ENCODE results near the gene PFDN4.
"Not testable (repeated sequence)": the region's sequence is repeated elsewhere in the genome, so short reads cannot be mapped to it uniquely, and the experiment has no call there.

PFDN4 gene

DNA sequence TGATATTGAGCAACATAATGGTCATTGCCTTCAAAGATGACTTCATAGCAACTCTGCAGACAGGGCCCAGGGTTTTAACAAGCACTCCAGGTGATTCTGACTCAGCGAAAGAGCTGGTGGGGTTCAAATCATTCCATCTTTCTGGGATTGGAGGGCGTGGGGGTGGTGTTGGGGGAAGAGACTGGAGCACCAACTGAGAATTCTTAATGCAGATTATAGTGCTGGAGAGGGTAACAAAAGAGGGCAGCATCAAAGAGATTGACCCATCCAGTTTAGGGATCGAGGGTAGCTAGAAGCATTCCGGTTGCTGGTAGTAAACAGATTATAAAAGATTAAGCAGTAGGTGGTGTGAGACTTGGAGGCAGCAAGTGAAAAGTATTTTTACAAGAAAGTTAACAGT is 15.9 kb downstream of the PFDN4 start:
- DNase-seq (ENCODE audit: low read depth in 2 of 2): no peak

DNA sequence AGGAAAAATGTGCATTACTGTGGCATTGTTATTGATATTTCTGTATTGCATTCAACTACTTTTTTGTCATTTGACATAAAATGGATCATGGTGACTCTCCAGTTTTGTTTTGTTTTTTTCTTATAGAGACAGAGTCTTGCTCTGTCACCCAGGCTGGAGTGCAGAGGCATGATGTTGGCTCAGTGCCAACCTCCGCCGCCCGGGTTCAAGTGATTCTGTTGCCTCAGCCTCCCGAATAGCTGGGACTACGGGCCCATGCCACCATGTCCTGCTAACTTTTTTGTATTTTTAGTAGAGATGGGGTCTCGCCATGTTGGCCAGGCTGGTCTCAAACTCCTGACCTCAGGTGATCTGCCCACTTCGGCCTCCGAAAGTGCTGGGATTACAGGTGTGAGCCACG is 16.8 kb downstream of the PFDN4 start:
- DNase-seq (ENCODE audit: low read depth in 2 of 2): not testable (repeated sequence)

DNA sequence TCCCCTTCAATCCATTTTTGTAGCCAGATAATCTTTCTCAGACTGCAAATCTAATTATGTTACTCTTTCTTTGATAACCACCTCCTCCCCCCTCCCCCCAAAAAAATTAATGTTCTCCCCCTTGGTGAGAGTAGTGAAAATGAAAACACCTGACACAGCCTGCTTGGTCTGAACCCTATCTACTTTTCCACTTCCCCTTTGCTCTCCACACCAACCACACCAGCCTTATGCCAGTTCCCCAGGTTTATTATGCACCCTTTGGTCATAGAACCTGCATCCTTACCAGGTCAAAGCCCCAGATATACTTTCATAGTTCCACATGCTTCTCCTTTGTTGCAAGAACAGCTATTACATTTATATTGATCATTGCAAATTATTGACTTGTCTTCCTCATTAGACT is 19.4 kb downstream of the PFDN4 start:
- DNase-seq (ENCODE audit: low read depth in 2 of 2): no peak

DNA sequence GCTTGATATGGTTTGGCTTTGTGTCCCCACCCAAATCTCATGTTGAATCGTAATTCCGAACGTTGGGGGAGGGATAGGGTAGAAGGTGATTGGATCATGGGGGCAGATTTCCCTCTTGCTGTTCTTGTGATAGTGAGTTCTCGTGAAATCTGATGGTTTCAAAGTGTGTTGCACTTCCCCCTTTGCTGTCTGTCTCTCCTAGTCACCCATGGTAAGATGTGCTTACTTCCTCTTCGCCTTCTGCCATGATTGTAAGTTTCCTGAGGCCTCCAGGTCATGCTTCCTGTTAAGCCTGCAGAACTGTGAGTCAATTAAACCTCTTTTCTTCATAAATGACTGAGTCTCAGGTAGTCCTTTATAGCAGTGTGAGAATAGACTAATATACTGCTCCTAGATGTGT is 19.9 kb downstream of the PFDN4 start:
- DNase-seq (ENCODE audit: low read depth in 2 of 2): no peak

DNA sequence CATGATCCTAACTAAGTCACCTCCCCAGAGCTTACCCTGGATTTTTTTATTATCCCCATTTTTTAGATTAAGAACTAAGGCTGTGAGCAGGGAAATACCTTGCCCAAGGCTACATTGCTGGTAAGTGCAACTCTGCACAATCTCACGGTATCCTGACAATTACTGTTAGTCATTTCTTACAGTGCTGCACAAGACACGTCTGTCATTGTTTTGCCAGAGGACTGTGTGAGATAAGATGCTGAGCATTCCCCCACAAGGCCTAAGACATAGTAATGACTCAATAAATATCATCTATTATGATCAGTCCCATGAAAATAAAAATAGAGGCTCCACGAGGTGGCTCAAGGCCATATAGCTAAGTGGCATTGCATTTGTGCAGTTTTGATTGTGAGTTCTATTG is 21.0 kb downstream of the PFDN4 start:
- no peak for DNase-seq (ENCODE audit: low read depth in 2 of 2)

DNA sequence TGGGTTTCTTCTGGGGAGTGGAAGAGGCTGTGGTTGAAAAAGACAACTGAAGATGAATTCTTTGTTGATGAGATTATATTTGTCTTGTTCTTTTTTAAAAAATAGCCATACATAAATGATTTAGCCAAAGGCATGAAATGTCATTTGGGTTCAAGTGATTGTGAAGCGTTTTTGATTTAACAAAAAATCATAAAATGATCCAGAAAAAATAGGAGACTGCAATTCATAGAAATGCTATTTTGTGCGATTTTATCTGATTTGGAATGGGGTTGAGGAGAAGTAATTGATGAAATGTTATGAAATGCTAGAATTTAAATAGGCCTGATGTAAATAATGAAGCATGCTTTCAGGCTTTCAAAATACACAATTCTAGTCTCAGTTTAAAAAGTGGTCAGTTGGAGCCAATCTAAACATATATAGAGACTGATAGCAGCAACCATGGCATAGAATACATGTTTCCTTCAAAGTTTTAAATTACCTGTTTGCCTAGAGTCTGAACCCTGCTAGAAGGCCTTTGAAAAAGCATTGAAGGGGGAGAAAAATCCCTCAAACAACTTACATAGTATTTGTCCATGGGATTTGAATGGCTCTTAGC is 21.8 kb downstream of the PFDN4 start:
- no peak for DNase-seq (ENCODE audit: low read depth in 2 of 2)

GRCh38 chr20:54231036-54231435 is 23.1 kb downstream of the PFDN4 start:
- no peak for DNase-seq (ENCODE audit: low read depth in 2 of 2)

- no peak for DNase-seq (ENCODE audit: low read depth in 2 of 2)
These were observed 27.1 kb downstream of the PFDN4 start for GRCh38 chr20:54234991-54235390.

- no peak for DNase-seq (ENCODE audit: low read depth in 2 of 2)
These were observed 29.4 kb downstream of the PFDN4 start for GRCh38 chr20:54237116-54237943.

- no peak for DNase-seq (ENCODE audit: low read depth in 2 of 2)
These were observed 36.2 kb downstream of the PFDN4 start for GRCh38 chr20:54244113-54244512.

DNA sequence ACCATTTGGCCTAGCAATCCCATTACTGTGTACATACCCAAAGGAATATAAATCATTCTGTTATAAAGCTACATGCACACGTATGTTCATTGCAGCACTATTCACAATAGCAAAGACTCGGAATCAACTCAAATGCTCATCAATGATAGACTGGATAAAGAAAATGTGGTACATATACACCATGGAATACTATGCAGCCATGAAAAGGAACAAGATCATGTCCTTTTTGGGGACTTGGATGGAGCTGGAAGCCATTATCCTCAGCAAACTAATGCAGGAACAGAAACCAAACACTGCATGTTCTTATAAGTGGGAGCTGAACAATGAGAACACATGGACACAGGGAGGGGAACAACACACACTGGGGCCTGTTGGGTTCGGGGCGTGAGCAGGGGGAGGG is 40.8 kb downstream of the PFDN4 start:
- not testable (repeated sequence) for DNase-seq (ENCODE audit: low read depth in 2 of 2)

DNA sequence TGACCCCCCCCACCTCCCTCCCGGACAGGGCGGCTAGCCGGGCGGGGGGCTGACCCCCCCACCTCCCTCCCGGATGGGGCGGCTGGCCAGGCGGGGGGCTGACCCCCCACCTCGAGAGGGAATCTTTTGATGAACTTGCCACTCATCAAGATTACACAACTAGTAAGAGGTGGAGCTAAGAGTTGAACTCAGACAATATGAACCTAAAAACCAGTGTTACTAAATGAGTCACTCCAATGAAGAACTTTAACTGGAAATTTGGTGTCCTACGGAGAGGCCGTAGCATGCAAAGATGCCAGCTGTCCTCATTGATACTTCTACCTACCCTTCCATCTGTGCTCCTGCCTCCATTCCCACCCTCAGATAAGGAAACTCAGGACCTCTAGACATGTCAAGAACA is 42.8 kb downstream of the PFDN4 start:
- no peak for DNase-seq (ENCODE audit: low read depth in 2 of 2)

GRCh38 chr20:54251096-54251495 is 43.2 kb downstream of the PFDN4 start:
- DNase-seq (ENCODE audit: low read depth in 2 of 2): no peak

GRCh38 chr20:54254596-54254995 is 46.7 kb downstream of the PFDN4 start:
- no peak for DNase-seq (ENCODE audit: low read depth in 2 of 2)

- no peak for DNase-seq (ENCODE audit: low read depth in 2 of 2)
These were observed 47.3 kb downstream of the PFDN4 start for GRCh38 chr20:54255157-54255556.

DNA sequence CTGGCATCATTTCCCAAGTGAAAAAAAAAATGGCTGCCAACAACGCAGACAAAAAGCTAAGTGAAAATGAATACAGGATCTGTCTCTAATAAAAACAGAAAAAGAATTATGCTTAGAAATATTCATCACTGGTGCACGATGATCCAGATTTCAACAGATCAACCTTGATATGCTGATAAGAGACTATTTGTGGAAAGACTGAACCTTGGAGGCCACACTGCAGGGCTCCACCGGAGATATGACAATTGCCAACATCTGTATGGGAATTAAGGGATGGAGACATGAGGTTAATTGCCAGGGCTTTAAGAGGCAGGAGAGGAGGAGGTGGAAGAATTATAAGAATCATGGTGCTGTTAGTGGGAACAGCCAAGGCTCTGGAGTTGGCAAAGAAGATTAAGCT is 48.3 kb downstream of the PFDN4 start:
- no peak for DNase-seq (ENCODE audit: low read depth in 2 of 2)

- no peak for DNase-seq (ENCODE audit: low read depth in 2 of 2)
These were observed 49.4 kb downstream of the PFDN4 start for GRCh38 chr20:54257071-54257816.

DNA sequence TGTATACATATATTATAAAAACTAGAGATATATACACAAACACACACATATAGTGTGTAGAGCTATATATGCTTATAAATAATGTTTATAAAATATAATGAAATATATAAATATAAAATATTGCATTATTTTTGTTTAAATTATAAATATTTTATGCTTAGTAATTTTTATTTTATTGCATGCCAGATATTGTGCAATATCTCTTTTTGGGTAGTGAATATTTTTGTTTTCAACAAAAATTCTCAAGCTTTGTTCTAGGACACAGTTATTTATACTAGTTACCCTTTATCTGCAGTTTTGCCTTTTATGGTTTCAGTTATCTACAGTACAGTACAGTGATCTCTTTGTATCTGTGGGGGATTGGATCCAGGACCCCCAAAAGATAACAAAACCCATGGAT is 52.2 kb downstream of the PFDN4 start:
- DNase-seq (ENCODE audit: low read depth in 2 of 2): no peak

DNA sequence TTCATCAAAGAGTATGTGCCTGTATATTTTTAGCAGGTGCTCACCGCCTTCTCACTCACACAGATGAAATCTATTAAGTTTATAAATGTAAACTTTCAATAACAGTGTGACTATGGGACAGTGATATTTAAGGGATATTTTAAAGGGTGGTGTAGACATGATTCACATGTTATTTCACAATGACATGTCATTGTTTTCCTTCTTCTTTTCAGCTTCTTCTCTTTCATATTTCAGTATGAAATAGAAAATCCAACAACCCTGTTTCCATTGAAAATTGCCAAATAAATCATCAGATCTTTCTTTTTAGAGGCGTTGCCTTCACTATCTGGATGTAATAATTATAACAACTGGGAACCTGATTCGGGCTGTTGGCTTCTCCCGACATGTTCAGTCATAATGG is 54.8 kb downstream of the PFDN4 start:
- DNase-seq (ENCODE audit: low read depth in 2 of 2): no peak

DNA sequence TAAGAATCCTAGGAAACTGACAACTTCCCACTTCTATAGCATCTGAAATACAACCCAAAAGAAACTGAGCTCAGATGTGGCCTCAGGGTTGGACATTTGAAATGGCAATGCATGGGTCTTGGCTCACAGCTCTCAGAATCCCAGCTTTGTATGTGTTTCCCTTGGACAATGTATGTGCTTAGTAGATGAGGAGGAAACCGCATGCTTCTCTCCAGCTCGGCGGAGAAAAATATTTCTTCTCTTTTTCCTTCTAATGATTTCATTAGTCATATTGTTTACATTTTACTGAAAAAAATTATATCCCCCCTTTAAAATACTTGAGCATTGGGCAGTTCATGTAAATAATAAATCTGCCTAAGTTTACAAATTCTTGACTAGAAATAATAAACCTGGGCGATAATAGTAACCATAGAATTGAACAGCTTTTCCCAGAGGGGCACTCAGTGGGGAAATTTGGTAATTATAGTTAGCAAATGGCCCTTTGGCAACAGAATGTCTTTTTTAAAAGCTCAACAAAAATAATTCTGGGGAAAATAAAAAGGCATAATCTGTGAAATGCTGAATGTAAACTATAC is 55.3 kb downstream of the PFDN4 start:
- DNase-seq (ENCODE audit: low read depth in 2 of 2): no peak

GRCh38 chr20:54265791-54266190 is 57.9 kb downstream of the PFDN4 start:
- not testable (repeated sequence) for DNase-seq (ENCODE audit: low read depth in 2 of 2)

GRCh38 chr20:54266844-54267243 is 59.0 kb downstream of the PFDN4 start:
- DNase-seq (ENCODE audit: low read depth in 2 of 2): no peak

Data from stimulated activated CD4-positive, alpha-beta T cell treated with anti-CD3 and anti-CD28 coated beads, Interleukin-1b, Interleukin-23, amount 100 ng/mL, for 4 hours (primary cell).